ENCODE data around the gene ATP1A4.

DNA sequence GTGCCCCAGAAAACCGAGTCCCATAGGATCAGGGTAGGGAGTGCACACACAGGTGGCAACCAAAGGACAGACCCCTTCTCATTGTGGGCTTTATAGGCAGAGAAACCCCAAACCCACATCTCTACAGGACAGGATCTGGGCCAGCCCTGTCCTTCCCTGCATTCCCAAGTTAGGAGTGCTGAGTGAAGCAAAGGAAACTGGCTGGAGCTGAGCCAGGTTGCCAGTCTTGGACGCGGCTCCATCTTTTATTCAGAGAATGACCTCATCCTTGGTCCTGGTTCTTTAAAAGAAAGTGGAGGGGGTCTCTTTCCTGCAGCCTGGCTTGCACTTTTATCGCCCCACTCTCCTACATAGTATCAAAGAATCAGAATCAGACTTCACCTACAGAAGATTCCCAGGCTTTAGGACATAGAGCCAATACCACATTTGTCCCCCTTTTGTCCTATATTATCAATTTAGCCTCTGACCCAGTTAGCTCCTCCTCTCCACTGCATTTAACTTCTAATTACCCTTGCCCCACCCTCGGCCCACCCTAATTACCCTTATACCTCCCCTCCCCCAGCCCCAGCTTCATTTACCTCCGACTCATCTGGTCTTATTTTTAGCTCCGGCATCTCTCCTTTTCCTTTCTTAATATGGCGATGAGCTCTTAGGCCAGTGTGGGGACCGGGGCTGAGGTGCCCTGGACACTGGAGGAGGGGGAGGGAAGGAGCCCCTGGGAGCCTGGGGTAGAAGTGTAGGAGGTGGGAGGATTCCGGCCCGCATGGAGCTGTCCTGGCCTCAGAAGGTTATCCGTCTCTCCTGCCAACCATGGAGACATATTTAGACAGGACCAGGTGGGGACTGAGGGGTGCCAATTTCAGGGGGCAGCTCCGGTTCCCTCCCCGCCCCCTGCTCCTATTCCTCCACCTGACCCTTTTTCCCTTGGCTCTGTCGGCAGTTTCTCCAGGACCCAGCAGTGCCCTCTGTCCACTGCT, 38.5 kb downstream of the ATP1A4 start, which contains the start of gene CASQ1:
- no peak for TF ChIP-seq EZH2 (IDR thresholded peaks at IDR 0.05)
- no peak for TF ChIP-seq POLR2AphosphoS5 (IDR thresholded peaks at IDR 0.05; ENCODE audit: borderline replicate concordance, low read depth, low read length)
- no peak for TF ChIP-seq FOXP2 (optimal IDR thresholded peaks at IDR 0.05; ENCODE audit: control extremely low read depth, extremely low read length, insufficient read depth)
